ENCODE data around the gene HNF4A.

Gene HNF4A

DNA sequence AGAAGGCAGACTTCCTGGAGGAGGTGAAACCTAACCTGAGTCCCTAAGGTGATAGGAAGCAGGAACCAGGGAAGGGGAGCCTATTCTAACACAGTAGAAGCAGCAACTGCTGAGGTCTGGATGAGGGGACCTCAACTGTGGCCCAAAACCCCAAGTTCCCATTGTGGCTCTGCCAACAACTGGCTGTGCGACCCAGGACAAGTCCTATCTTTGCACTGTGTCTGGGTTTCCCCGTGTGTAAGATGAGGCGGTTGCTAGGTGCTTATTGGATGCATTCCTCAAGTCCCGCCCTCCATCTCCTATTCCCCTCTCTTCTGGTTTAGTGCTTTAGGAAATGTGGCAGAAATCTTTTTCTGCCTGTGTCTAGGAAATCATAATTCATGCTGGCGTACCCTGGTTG lies 68.0 kb downstream of the HNF4A start:
- in situ Hi-C loops (cut with HindIII; ENCODE audit: low sequenced_read_pairs) = no loop called here

DNA sequence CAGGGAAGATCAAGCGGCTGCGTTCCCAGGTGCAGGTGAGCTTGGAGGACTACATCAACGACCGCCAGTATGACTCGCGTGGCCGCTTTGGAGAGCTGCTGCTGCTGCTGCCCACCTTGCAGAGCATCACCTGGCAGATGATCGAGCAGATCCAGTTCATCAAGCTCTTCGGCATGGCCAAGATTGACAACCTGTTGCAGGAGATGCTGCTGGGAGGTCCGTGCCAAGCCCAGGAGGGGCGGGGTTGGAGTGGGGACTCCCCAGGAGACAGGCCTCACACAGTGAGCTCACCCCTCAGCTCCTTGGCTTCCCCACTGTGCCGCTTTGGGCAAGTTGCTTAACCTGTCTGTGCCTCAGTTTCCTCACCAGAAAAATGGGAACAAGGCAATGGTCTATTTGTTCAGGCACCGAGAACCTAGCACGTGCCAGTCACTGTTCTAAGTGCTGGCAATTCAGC lies 68.6 kb downstream of the HNF4A start:
- in situ Hi-C loops (cut with HindIII; ENCODE audit: low sequenced_read_pairs) = no loop called here

DNA sequence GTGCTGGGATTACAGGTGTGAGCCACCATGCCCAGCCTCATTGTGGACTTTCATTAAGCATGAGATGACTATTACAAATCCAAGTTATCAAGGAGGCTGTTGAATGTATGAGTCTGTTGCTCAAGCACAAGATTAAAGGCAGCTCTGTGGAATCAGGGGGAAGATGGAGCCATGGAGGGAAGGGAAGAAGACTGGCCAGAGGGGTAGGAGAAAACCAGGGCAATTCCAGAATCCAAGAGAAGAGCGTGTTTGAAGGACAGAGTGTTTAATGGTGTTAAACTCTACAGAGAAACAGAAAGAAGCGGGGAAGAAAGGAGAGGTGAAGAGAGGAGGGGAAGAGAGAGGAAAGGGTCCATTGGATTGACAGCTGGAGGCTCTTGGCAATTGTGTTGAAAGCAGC lies 70.4 kb downstream of the HNF4A start:
- in situ Hi-C loops (cut with HindIII; ENCODE audit: low sequenced_read_pairs) = no loop called here

DNA sequence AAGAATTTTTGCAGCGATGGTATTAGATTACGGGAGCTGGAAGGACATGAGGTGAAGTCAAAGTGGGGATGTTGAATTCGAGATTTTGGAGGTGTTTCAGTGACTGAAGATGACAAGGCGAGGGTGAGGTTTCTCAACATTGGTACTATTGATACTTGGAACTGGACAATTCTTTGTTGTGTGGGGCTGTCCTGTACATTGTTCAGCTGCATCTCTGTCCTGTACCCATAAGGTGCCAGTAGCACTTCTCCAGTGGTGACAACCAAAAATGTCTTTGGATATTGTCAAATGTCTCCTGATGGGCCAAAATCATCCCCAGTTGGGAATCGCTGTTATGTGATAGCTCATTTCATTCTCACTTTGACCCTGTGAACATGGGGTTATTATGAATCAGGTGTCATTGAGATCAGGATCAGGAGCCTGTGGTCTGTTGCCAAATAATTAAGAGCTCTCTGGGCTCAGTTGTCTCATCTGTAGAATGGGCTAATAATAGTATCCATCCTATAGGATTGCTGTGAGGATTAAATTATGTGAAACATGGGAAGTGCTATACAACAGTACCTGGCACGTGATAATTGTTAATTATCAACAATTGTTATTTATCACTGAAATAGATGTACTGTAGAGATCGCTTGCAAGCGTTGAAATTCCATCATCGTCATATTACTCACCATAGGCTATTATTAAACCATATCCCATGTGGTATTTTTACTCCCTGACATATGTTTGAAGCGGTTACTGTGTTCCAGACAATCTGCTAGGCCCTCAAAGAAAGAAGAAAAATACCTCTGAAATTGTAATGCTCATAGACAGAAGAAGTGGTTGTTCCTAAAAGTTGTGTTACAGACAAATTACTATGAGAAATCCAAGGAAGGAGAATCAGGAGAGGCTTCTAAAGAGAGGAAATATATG lies 71.6 kb downstream of the HNF4A start:
- in situ Hi-C loops (cut with HindIII; ENCODE audit: low sequenced_read_pairs) = no loop called here

DNA sequence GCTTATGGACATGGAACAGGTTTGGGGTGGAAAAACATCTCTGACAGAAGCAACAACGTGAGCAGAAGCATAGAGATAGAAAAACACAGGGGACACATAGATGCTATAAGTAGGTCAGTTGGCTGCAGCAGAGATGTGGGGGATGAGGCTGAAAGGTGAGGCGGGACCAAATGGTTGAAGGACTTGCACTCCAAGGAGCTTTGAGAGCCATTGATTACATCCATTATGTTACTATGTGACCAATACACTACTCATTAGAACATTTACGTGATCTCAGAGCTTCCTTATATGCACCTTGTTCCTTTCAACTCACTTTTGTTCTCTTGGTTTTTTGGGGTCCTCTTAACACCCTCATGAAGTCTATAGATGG lies 72.3 kb downstream of the HNF4A start:
- in situ Hi-C loops (cut with HindIII; ENCODE audit: low sequenced_read_pairs) = no loop called here

DNA sequence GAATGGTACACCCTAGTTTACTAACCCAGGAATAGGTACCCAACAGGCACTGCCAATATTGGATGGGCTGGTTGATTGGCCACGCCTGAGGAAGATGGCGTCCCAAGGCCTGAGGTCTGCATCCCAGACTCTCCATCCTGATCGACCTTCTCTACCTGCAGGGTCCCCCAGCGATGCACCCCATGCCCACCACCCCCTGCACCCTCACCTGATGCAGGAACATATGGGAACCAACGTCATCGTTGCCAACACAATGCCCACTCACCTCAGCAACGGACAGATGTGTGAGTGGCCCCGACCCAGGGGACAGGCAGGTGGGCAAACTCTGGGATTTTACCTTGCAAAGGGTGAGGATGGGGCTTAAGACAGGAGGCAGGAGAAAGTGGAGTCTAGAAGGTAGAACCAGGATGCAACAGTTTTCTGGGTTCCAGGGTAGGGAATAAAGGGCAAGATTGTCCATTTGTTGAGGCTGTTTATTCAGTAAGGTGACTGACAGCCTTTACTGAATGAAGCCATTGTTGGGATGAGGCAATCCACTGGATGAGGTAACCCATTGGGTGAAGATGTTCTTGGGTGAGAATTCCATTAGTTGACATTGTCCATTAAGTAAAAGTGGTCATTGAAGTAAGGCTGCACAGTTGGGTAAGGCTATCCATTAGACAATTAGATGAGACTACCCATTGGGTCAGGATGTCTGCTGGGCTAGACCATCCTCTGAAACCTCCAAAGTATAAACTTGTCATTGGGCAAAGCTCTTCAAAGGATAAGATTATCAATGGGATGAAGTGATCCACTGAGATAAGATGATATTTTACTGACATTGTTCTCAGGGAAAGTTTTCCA lies 72.9 kb downstream of the HNF4A start:
- in situ Hi-C loops (cut with HindIII; ENCODE audit: low sequenced_read_pairs) = no loop called here

DNA sequence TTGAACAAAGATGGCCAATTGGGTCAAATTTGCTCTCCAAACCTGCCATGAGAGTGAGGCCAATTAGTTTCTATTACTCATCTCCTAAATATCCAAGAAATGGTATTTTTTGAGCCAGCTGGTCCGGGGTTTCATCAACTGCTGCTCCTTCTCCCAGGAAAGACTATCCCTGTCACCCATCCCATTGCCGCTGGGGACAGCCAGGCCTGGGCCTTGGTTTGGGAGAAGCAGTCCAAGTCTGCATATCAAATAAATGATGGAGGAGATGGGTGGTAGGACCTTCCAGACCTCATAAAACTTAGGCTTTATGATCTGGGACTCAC lies 73.5 kb downstream of the HNF4A start:
- in situ Hi-C loops (cut with HindIII; ENCODE audit: low sequenced_read_pairs) = no loop called here

DNA sequence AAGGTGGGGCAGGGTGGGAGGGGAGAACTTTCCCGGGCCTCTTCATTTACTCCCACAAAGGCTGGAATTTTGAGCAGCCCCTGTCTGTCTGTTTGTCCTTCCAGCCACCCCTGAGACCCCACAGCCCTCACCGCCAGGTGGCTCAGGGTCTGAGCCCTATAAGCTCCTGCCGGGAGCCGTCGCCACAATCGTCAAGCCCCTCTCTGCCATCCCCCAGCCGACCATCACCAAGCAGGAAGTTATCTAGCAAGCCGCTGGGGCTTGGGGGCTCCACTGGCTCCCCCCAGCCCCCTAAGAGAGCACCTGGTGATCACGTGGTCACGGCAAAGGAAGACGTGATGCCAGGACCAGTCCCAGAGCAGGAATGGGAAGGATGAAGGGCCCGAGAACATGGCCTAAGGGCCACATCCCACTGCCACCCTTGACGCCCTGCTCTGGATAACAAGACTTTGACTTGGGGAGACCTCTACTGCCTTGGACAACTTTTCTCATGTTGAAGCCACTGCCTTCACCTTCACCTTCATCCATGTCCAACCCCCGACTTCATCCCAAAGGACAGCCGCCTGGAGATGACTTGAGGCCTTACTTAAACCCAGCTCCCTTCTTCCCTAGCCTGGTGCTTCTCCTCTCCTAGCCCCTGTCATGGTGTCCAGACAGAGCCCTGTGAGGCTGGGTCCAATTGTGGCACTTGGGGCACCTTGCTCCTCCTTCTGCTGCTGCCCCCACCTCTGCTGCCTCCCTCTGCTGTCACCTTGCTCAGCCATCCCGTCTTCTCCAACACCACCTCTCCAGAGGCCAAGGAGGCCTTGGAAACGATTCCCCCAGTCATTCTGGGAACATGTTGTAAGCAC lies 74.1 kb downstream of the HNF4A start:
- in situ Hi-C loops (cut with HindIII; ENCODE audit: low sequenced_read_pairs) = no loop called here

DNA sequence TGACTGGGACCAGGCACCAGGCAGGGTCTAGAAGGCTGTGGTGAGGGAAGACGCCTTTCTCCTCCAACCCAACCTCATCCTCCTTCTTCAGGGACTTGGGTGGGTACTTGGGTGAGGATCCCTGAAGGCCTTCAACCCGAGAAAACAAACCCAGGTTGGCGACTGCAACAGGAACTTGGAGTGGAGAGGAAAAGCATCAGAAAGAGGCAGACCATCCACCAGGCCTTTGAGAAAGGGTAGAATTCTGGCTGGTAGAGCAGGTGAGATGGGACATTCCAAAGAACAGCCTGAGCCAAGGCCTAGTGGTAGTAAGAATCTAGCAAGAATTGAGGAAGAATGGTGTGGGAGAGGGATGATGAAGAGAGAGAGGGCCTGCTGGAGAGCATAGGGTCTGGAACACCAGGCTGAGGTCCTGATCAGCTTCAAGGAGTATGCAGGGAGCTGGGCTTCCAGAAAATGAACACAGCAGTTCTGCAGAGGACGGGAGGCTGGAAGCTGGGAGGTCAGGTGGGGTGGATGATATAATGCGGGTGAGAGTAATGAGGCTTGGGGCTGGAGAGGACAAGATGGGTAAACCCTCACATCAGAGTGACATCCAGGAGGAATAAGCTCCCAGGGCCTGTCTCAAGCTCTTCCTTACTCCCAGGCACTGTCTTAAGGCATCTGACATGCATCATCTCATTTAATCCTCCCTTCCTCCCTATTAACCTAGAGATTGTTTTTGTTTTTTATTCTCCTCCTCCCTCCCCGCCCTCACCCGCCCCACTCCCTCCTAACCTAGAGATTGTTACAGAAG lies 75.0 kb downstream of the HNF4A start:
- in situ Hi-C loops (cut with HindIII; ENCODE audit: low sequenced_read_pairs) = no loop called here

DNA sequence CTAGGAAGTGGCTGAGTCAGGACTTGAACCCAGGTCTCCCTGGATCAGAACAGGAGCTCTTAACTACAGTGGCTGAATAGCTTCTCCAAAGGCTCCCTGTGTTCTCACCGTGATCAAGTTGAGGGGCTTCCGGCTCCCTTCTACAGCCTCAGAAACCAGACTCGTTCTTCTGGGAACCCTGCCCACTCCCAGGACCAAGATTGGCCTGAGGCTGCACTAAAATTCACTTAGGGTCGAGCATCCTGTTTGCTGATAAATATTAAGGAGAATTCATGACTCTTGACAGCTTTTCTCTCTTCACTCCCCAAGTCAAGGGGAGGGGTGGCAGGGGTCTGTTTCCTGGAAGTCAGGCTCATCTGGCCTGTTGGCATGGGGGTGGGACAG lies 75.6 kb downstream of the HNF4A start:
- in situ Hi-C loops (cut with HindIII; ENCODE audit: low sequenced_read_pairs) = no loop called here

DNA sequence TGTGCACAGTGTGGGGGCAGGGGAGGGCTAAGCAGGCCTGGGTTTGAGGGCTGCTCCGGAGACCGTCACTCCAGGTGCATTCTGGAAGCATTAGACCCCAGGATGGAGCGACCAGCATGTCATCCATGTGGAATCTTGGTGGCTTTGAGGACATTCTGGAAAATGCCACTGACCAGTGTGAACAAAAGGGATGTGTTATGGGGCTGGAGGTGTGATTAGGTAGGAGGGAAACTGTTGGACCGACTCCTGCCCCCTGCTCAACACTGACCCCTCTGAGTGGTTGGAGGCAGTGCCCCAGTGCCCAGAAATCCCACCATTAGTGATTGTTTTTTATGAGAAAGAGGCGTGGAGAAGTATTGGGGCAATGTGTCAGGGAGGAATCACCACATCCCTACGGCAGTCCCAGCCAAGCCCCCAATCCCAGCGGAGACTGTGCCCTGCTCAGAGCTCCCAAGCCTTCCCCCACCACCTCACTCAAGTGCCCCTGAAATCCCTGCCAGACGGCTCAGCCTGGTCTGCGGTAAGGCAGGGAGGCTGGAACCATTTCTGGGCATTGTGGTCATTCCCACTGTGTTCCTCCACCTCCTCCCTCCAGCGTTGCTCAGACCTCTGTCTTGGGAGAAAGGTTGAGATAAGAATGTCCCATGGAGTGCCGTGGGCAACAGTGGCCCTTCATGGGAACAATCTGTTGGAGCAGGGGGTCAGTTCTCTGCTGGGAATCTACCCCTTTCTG lies 76.2 kb downstream of the HNF4A start:
- in situ Hi-C loops (cut with HindIII; ENCODE audit: low sequenced_read_pairs) = no loop called here

DNA sequence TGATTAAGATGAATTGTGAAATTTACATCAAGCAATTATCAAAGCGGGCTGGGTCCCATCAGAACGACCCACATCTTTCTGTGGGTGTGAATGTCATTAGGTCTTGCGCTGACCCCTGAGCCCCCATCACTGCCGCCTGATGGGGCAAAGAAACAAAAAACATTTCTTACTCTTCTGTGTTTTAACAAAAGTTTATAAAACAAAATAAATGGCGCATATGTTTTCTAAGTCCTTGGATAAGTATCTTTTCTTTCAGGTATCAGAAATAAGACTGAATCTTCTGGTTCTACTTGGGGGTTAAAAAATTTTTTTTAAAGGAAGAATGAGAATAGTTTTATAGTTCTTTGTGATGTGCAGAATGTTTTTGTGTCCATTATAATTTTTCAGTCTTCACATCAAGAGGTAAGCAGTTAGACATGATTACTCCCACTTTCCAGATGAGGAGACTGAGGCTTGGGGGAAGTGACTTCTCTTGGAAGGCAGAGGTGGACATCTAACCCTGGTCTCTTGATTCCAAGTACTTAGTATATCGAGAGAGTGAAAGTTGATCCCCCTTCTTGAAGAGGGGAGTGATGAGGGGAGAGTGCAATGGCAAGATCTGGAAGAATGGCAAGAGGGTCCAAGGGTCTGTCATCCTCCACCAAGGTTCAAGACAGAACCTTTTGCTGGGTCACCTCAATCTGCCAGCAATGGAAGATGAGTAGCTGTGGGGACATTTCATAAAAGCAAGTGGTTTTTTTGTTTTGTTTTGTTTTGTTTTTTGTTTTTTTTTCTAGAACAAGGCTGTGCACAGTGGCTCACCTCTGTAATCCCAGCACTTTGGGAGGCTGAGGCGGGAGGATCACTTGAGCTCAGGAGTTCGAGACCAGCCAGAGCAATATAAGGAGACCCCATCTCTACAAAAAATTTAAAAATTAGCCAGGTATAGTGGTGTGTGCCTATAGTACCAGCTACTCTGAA lies 77.4 kb downstream of the HNF4A start:
- in situ Hi-C loops (cut with HindIII; ENCODE audit: low sequenced_read_pairs) = no loop called here

DNA sequence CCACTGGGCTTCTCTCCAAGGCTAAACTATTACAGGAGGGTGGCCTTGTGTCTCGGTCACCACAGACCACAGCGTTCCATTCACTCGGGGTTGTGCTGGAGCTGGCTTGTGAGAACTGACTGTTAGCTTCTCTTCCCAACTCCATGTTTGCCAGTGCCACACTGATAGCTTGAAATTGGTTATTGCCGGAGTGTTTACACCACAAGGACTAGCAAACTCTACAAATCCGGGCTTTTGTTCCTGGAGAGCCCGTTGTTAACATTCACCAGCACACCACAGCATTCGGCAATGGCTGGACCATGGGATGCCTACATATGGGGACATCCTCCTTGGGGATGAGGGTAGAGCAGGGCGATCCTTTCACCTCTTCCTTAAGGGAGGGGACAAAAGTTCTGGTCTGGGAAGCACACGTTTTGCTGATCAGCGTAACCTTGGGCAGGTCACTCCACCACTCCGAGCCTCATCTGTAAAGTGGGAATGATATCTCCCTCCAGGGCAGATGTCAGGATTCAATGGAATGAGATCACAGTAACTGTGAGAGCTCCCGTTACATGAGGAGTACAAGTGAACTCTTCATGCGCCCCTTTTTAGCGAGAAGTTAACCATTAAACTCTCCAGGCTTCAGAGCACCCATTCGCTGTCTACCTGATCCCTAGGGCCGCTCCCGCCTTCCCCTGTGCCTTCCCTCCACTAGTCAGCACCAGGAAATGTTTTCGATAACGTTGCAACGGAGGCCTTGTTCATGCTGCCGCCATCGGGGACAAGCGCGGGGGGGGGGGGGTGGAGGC lies 78.4 kb downstream of the HNF4A start:
- in situ Hi-C loops (cut with HindIII; ENCODE audit: low sequenced_read_pairs) = no loop called here

DNA sequence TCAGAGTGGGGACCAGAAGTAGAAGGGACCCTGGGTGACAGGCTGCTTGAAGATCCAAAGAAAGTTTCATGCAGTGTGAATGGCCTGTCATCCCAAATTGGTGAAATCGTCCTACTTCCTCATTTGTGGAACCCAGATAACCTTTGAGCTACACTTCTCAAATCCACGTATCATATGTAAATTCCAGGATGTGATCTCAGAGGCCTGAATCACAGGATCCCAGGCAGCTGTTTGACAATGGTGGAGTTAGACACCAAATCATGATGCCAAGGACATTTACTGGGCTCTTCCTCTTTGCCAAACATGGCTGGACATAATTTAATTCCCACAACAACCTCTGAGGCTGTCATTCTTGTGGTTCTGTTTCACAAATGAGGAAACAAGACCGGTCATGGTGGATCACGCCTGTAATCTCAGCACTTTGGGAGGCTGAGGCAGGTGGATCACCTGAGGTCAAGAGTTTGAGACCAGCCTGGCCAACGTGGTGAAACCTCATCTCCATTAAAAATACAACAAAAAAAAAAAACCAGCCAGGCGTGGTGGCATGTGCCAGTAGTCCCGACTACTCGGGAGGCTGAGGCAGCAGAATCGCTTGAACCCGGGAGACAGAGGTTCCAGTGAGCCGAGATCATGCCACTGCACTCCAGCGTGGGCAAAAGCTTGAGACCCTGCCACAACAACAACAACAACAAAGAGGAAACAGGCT lies 80.3 kb downstream of the HNF4A start:
- in situ Hi-C loops (cut with HindIII; ENCODE audit: low sequenced_read_pairs) = no loop called here

DNA sequence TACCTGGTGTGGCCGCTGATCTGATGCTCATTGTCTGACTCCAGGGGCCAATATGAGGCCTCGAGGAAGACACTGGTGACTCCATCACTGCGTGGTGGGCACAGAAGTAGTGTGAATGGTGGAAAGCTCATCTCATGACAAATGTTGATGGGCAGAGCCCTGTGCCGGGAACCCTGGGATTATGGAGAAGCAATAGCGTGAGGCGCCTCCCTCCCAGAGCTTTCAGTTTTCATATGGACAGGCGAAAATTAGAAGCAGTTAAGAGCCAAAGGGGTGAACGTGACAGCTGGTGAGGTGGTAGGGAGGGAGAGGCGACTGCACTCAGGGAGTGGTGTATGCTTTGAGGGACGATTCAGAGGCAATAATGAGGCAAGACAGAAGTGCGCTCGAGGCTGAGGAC lies 80.9 kb downstream of the HNF4A start:
- in situ Hi-C loops (cut with HindIII; ENCODE audit: low sequenced_read_pairs) = no loop called here

DNA sequence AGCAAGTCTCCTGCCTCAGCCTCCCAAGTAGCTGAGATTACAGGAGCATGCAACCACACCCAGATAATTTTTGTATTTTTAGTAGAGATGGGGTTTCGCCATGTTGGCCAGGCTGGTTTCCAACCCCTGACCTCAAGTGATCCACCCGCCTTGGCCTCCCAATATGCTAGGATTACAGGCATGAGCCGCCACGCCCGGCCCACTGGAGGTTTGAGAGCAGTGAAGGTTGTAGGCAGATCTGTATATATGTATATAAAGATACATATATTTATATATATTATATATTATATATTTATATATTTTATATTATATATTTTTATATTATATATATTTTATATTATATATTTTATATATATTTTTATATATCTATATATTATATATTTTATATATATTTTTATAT lies 82.0 kb downstream of the HNF4A start:
- in situ Hi-C loops (cut with HindIII; ENCODE audit: low sequenced_read_pairs) = no loop called here

DNA sequence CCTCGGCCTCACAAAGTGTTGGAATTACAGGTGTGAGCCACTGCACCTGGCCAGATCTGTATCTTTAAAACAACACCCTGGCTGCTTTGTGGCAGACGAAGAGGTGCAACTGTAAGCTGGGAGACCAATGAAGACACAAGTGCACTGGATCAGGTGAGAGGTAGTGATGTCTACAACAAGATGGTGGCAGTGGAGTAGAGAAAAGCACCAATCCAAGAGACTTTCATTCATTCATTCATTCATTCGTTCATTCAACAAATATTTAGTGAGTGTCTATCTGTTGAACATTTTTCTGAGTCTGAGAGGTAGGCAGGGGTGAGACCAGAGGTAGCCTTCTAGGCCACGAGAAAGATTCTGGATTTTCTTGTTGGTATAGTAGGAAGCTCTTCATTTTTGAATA lies 83.3 kb downstream of the HNF4A start:
- in situ Hi-C loops (cut with HindIII; ENCODE audit: low sequenced_read_pairs) = no loop called here

Data from DLD1 (cell line).